ENCODE data around the gene APLP1. TPM values are rescaled to one million over a fixed set of nuclear protein-coding genes. Genes with fewer than 3 reads are reported as not detected.

The APLP1 gene
- total and polyA plus RNA-seq, 2 experiments from 2014 or later, result 30.2 to 36.0 TPM

DNA sequence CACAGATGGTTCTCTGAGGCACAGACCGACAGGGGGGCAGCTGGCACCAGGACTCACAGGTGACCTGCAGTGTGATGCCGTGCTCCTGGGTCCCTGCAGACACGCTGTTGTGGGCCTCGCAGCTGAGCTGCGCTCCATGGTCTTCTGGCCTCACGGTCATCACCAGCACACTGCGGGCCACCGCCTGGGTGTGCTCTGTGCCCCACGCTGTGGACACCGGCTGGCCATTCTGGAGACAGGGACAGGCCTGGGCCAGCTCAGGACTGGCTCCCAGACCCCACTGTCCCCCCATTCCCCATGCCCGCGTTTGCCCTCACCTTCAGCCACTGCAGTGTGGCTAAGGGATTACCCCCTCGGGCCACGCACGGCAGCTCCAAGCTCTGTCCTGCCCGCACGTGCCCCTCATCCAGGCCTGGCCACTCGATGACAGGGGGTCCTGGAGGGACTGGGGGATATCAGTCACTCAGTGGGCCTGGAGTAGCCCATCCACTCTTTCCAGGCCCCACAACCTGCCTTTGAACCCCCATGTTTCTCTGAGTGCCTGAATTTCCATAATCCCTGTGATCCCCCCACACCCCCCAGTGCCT, 19.4 kb upstream of the APLP1 start:
- peaks cover 23% of the 10 kb centered on the region for H3K4me1 ChIP-seq (ENCODE audit: insufficient read depth)
- no peak overlapping the region for H2AFZ ChIP-seq
- H3K27me3 ChIP-seq (ENCODE audit: insufficient read depth), result peaks cover 17% of the 10 kb centered on the region
- Mint-ChIP-seq H3K4me1 (peaks cover 30% of the 10 kb centered on the region), H3K27me3 (ENCODE audit: insufficient read depth, low read depth, poor library complexity) (peaks cover 47% of the 10 kb centered on the region), H3K4me3 (no peak overlapping the region), H3K9me3 (peaks cover 3% of the 10 kb centered on the region; the same call in 1 of the 3 replicates), H3K36me3 (ENCODE audit: low read depth) (no peaks in the 10 kb centered on the region; the same call in 2 of the 3 replicates), H3K27ac (no peak overlapping the region)
- H3K9me2 ChIP-seq (ENCODE audit: insufficient read depth), result no peaks in the 10 kb centered on the region
- H4K20me1 ChIP-seq (replicated peaks; ENCODE audit: insufficient read depth), result peaks cover 2% of the 10 kb centered on the region; the same call in 1 of the 2 replicates
- H3K4me3 ChIP-seq, result no peak overlapping the region
- 0 out of 2 replicates have a peak, but pooled peaks cover 3% of the 10 kb centered on the region for H3F3A ChIP-seq (replicated peaks; ENCODE audit: low read depth)
- H3K4me2 ChIP-seq, result no peak overlapping the region
- no peak overlapping the region for H3K27ac ChIP-seq (ENCODE audit: low read depth)
- no peaks in the 10 kb centered on the region for H3K79me2 ChIP-seq (replicated peaks; ENCODE audit: insufficient read depth)
- no peak for ATAC-seq
- no peak for DNase-seq (ENCODE audit: low spot score)
- no peak for TF ChIP-seq ETS1 (IDR thresholded peaks at IDR 0.05)
- no peak for TF ChIP-seq ZNF331 (CRISPR knock-in tag; IDR thresholded peaks at IDR 0.05; ENCODE audit: low read depth)
- no peak for TF ChIP-seq REST (IDR thresholded peaks at IDR 0.05; ENCODE audit: unreplicated experiment)
- no peak for TF ChIP-seq POLR2AphosphoS5 (IDR thresholded peaks at IDR 0.05; ENCODE audit: low read depth)
- no peak for TF ChIP-seq JUNB (IDR thresholded peaks at IDR 0.05; ENCODE audit: unreplicated experiment)
- no peak for TF ChIP-seq EZH2 (IDR thresholded peaks at IDR 0.05; ENCODE audit: low read depth, unreplicated experiment)
- no peak for TF ChIP-seq ZNF462 (CRISPR knock-in tag; IDR thresholded peaks at IDR 0.05)
- TF ChIP-seq CTCF (conservative IDR thresholded peaks at IDR 0.05; ENCODE audit: low read depth in 2 of 2), result no peak
- no peak for TF ChIP-seq CREB1 (CRISPR knock-in tag; IDR thresholded peaks at IDR 0.05; ENCODE audit: low read depth)
- no peak for TF ChIP-seq STAT1 (IDR thresholded peaks at IDR 0.05; ENCODE audit: unreplicated experiment)
- TF ChIP-seq NANOG (IDR thresholded peaks at IDR 0.05; ENCODE audit: borderline replicate concordance), result no peak
- TF ChIP-seq EZH2phosphoT487 (IDR thresholded peaks at IDR 0.05; ENCODE audit: unreplicated experiment), result no peak
- no peak for TF ChIP-seq ZNF114 (CRISPR knock-in tag; IDR thresholded peaks at IDR 0.05)
- no peaks in the 10 kb centered on the region for H3K36me3 ChIP-seq (ENCODE audit: insufficient read depth)

Data from GM23338 (cell line).